Effector CD4-positive, alpha-beta T cell (primary cell): ENCODE measurements around the gene TCF20.
A peak's percentile ranks its signal among the peaks of the same experiment; 100 is the strongest.

Experiments used
- DNase-seq: peaks from one replicate; pipeline ENCODE4 v3.0.0-alpha.2; 2020

TCF20 gene

DNA sequence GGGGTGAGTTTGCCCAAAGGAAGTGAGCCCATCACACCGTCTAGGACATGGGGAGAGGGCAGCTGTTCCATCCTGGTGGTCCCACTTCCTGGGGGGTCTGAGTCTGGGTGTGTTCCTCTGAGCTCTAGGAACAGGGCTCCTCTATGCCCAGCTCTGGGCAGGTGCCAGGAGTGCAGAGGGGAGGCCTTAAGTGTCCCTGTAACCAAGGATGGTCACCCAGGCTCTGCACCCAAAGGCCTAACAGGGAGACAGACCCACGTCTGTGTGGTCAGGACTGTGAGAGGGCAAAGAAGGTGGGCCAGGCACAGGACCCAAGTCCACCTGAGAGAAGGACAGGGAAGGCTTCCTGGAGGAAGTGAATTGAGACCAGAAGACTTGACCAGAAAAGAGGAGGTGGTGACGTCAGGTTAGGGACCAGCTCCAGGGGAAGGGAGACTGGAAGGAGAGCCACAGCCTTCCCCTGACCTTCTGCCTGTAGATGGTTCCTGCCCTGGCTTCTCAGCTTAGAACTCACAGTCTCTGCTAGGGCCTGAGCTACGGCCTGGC is 11.3 kb upstream of the TCF20 start:
- DNase-seq = no peak

DNA sequence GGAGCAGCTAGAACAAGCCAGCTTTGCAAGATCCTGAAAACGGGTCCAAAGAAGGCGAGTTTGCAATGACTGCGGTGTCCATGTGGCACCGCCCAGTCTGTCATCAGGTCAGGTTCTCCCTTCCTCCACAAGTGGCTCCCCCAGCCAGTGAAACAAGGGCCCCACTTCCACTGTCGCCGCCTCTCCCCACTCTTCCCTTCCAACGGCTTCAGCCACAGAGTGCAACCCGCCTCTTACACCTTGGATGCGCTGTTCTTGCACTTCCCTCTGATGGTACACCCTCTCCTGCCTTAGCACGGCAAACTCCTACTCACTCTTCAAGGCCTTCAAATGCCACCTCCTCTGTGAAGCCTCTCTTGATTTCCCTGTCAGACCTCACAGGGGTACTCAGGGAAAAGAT is 10.8 kb upstream of the TCF20 start:
- no peak for DNase-seq

DNA sequence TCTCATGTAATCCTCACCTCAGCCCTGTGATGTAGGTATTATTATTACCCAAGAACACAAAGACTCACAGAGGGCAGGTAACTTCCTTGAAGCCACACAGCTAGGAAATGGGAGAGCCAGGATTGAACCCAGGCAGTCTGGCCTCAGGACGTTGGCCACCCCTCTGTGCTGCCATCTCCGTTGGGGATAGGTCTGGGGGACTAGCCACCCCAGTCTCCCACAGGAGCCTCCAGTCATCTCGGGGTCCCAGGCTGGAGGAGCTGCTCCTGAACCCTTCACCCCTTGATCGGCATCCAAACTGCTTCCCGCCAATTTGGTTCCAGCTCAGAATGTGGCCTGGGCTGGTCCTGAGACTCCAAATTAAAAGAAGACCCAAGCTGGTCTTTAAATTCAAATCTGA is 10.4 kb upstream of the TCF20 start:
- DNase-seq = no peak

DNA sequence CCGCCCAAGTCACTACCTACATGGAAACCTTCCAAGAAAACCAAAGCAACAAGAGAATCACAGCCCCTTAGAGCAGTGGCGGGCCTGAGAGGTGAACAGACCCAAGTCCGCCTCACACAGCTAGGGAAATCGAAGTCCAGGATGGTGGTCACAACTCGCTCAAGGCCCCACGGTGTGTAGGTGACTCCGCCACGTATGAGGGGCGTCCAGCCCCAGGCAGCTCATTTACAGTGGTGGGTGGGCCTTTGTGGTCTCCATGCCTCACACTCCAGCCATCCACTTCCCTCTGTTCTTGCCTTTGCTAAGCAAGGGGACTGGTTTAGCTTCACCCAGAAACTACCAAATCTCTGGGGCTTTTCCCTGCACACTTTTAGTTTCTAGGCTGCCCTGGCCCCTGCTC is 9.7 kb upstream of the TCF20 start:
- DNase-seq = no peak

DNA sequence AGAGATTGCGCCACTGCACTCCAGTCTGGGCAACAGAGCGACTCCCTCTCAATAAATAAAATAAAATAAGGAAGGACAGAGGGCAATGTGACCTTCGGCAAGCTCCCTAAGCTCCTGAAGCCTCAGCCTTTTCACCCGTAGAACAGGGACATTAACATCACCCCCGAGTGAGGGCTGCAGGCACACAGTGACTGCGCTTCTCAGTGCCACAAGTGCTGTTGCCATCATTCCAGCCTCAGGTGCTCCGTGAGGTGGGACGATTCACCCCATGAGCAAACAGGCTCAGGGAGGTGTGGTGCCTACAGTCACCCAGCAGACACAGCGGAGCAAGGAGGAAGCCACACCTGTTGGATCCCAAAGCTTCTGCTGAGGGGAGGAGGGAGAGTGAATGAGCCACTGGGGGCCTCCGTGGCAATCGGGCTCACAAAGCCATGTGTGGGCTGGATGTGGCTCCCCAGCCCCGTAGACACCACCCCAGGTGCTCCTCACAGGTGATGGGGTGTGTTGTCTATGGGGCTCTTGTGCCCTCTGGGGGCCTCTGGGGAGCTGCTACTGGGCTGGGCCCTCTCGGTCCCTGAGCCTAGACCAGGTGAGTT is 9.1 kb upstream of the TCF20 start:
- no peak for DNase-seq

DNA sequence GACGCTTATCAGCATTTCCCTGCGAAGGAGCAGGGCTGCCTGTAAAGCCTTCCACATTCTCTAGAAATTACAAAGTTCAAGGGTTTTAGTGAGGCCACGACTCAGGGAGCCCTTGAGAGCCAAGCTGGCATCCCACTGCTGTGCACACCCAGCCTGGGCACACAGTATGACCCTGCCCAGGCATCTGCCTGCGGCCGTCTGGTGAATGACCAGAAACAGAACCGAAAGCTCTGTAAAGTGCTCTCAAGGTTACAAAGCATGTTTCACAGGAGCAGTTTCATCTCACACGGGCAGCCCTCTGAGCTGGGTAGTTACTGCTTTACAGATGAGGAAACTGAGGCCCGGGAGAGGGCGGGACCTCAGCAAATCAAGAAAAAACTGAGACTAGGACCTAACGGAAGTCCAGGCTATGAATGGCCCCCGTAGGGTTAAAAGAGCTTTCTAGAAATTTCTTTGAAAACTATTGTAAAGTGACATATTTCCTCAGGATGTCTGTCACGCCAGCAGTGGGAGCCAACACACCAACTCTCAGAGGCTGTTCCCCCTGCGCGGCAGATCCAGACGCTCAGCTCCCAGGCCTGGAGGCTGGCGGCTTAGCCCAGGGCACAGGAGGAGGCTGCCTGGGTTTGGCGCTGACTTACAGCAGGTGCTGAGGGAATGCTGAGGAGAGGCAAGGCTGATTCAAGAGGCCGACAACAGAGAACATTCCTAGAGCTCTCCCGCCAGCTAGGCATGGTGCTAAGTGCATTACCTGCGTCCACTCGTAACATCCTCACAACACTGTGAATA is 7.7 kb upstream of the TCF20 start:
- no peak for DNase-seq

DNA sequence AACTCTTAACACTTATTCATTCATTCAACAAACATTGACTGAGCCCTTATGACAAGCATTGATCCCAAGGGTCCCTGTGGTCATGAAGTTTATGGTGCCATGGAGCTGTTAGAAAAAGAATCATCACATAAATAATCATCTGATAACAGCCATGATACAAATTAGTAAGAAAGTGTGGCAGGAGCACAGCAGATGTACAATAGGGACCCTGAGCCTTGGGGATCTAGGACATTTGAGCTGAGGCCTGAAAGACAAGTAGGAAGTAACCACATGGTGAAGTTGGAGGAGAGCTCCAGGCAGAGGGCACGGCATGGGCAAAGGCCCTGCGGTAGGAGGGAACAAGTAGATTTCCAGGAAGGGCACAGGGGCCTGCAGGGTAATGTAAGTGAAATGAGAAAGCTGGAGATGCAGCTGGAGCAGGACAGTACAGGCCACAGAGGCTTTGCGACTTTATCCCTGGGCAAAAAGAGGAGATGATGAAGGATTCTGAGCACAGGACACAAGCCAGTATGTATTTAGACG is 6.8 kb upstream of the TCF20 start:
- no peak for DNase-seq

DNA sequence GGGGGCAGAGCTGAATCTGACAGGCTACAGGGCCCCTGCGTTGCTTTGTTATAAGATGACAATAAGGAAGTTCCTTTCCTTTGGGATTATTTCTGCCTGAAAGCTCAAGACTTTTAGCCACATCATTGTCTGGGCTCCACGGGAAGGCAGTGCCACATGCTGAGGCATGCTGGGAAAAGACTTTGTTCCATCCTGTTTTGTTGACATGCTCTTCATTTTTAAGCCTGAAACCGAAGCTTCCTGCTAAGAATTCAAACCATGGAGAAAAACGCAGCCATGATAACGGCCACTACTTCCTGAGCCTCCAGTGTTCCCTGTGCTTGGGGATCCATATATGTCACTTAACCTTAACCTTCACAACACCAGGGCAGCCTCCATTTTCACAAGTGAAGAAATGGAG is 5.5 kb upstream of the TCF20 start:
- no peak for DNase-seq

DNA sequence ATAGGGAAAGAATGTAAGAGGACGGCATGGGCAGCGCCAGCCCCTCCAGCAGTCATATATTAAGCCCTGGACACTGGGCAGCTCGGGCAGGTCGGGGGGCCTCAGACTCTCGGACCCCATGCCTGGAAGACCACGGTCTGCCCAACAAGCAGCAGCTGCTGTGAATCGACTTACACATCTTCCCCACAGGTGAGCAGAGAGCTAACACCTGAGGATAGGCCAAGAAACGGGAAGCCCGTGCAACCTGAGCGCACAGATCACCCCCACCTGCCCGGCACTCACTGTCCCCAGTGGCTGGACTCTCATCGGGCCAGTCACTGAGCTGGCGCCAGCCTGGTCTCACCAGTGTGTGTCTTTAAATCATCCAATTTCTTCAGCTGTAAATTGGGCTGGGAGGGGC is 4.7 kb upstream of the TCF20 start:
- DNase-seq = no peak

DNA sequence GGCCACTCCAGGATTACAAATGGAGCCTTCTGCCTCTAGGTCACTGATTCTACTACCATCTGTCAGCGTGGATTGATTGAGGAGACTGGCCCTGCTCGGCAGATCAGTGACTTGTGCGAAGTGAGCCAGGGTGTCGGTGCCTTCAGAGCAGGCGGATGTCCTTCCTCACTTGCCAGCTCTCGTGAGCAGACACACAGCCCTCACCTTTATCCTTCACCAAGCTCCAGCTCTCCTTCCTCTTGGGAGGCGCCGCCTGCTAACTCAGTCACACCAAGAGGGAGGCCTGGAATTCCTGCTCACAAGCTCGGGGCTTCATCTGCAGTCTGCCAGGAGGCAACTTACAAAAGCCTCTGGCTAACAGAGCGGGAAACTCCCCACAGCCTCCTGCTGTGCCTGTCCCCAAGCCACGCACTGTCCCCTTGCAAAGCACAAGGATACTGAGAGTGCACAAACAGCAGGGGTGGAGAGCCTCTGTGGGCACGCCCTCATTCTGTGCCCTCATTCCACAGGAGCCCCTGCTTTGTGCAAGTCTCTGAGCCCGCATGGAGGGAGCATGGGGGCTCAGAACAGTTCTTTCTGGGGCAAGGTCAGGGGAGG is 3.5 kb upstream of the TCF20 start:
- DNase-seq = no peak

DNA sequence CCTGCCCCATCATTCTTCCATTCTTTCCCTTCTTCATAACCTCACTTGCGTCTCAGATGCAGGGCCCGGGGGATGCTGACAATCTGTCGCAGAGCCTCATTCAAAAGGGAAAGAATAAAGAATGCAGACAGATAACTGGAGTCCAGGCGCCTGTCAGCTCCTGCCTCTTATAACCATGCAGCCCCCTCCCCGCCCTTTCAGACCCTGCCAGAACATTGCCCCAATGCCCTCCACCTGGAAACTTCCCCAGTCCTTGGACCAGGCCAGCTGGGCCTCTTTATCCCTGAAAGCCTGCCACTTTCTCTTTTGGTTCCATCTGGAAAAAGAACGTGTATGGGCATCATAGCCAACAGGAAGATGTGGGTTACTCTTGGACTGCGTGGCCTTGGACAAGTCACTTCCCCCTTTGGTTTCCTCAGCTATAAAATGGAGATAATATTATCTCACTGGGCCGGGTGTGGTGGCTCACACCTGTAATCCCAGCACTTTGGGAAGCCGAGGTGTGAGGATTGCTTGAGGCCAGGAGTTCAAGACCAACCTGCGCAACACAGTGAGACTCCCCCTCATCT is 2.1 kb upstream of the TCF20 start:
- no peak for DNase-seq

DNA sequence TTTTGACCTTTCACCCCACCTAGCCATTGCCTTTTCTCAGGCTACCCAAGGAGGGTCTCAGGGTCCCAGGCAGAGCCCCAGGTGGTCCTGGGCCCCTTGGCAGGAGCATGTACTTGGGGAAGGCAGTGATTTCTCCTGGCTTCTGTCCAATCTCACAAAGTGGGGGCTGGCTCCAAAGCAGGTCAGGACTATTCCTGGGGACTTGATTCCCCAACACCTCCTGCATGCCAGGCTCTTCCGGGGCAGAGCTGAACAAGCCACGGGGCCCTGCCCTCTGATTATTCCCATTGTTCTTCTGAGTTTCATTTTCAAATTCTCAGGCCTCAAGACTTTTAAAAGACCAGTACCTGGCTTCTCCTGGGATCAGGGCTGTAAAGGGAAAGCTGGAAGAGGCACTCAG is 1.5 kb upstream of the TCF20 start:
- DNase-seq = no peak

DNA sequence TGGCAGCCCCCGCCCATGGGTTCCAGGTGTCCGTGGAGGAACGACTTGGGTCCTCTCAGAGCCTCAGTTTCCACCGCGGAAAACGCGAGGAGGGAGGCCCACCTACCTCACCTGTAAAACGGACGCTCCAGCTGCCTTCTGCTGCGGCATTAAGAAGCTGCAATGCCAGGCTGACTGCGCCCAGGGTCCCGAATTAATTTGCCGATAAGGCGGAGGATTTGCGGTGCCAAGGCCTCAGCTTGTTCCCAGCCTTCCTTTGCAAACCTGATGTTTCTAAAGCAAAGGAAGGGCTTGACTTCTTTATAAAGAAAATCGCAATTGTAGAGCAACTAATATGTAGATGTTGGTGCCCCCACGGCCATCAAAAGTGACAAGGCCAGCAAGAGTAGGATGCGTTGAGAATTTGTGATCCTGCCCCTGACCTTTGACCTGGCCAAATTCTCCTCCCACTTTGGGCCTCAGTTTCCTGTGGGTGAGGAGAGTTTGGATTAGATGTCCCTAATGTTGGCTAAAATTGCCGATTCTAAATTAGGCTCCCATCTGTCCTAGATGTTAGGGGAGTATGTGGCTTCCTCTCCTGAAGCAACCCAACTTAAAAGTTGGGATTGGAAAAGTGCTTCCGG is 849 bp upstream of the TCF20 start:
- no peak for DNase-seq

DNA sequence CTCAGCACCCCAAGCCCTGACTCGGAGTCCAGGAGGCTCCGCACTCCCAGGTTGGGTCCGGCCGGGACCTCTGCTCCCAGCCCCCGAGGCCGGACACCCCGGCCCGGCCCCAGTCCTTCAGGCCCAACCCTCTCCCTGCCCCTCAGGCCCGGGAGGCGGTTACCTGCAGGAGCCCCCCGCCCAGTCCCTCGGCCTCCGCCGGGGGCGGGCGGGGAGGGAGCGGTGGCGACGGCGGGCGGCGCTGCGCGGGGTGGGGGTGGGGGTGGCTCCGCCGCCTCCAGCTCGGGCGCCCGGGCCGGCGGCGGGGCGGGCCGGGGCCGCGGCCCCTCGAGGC is 310 bp downstream of the TCF20 start:
- peak; percentile 19 for DNase-seq

DNA sequence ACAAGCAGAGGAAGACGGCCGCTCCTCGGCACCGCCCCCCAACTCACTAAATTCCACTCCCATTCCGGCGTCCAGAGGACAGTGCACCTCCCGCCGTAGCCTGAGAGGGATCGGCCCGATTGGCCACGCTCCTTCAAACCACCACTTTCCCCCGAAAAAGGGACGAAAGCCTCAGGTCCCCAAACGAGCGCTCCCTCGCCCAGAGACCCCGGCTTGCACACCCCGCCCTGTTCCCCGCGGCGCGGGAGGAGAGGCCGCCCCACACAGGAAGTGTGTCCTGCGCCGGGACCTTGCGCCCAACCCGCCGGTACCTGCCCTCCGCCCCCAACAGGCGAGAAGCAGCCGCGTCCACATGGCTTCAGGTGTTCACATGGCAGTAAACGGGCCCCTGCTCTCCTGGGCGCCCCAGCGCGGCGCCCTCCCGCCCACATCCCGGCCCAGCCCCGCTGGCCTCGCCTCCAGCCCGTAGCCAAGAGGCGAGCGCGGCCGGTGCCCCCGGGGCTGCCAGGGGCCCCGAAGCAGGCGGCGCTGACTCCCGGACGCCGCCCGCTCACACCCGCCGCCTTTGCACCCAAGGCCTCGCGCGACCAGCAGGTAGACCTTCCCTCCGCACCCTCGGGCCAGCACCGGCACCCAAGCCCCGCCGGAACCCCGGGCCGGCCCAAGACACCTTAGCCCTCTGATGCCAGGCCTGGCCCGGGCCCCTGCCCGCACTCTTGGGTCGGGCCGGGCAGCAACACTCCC is 849 bp downstream of the TCF20 start:
- peak; percentile 64 for DNase-seq

DNA sequence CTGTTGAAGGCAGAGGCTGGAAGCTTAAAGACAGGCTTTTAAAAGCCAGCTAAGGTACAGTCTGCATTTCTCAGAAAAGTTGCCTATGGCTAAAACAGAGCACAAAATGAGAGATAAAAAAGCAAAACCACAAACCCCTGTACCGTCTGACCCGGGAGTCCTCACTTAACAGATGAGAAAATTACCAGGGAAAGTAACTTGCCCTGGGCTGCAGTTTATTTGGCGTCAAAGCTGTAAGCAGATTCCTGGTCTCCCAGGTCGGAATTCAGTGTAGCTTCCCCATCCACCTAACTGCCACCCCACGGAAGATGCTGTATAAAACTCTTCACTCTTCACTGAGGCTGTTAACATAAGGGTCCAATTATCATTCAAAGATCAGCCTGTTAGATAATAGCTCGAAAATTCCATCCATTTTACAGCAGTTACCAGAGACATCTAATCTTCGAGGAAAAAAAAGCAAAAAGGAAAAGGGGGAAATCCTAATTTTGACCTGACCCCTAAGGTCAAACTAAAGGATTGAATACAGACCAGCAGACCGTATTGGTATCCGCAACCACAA is 1.5 kb downstream of the TCF20 start:
- no peak for DNase-seq

DNA sequence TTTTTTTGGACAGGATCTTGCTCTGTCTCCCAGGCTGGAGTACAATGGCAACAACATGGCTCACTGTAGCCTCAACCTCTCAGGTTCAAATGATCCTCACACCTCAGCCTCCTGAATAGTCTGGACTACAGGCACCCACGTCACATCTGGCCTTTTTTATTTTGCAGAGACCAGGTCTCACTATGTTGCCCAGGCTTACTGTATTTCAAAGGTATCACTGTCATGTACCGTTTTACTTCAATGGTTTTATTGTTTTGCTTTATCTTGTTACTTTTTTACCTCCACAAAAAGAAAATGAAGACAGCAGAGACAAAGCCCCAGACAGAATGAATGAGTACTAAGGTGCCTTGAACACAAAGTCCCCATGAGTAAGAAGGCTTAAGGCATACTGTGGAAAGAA is 5.1 kb downstream of the TCF20 start:
- DNase-seq = no peak

DNA sequence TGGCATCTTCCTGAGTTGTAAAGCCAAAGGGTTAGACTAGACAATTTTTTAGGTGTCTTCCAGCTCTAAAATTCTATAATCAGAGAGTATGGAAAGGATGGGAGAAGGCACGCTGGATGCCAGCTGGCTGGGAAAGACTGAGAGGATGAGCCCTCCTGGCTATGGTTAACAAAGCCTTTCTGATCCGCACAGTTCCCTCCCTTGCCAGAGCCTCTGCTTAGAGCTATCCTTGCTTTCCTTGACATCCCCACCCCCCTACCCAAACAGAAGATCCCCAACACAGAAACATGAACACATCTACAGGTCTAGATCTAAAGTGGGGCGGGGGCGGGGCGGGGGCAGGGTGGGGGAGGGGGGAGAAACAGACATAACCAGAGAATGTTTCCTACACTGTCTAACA is 6.5 kb downstream of the TCF20 start:
- no peak for DNase-seq

DNA sequence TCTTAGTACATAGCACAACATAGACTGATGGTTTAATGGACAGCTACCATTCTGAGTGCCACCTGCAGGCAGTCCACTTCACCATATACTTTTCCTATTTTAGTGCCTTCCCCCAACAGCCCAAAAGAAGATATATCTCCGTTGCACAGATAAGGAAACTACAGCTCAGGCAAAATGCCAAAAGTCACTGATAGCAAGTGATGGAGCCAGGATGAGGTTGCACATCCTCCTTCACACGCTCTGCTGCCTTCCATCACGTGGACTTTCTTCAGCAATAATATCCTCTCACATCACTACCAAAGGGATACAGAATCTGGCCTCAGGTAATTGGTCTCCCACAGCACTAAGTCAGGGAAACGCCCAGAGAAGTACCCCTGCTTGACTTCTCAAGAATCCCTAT is 7.5 kb downstream of the TCF20 start:
- no peak for DNase-seq

DNA sequence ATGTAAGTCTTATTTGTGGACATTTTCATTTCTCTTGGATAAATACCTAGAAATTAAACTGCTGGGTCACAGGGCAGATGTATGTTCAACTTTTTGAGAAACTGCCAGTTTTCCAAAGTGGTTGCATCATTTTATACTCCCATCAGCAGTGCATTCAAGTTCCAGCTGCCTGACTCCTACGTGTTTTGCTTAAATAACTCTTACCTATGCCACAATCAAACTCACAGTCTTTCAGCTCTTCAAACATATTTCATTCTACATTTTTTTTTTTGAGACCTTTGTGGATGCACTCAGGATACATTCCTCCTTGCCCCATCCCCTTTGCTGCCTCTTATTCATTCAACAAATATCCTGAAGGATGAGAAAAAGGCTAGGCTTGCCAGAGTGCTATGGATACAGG is 9.2 kb downstream of the TCF20 start:
- DNase-seq = no peak

DNA sequence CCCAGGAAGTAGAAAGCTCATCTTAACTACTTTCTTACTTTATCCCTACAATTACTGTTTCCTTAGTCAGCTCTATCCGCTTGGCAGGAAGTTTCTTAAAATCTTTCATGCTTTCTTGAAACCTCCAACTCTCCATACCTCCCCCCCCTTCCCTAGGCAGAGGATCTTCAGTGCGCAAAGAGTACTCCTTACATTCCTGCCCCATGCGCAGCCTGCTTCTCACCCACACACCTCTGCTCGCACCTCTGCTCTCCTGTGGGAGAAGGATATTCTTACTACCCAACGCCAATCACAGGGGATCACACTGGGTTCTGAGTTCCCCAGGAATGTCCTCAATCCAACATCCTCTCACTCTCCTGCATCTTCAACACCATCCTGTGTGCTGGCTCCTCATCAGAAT is 12.3 kb downstream of the TCF20 start:
- DNase-seq = no peak

DNA sequence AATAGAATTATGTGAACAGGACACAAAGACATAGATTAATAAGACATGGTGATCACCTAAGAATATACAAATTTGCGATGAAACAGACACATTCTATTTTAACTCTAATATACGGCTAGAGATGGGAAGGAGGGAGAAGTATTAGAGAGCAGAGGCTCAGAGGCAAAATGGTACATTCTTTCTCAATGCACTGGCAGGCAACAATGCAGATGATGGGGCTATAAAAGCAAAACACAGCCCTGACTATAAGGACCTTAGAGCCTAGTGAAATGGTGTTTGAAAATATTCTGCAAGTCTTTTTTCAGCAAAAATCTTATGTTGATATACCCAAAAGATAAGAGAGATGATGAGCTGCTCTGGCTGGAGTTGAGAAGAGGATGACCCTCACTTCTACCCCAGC is 13.1 kb downstream of the TCF20 start:
- DNase-seq = no peak
